NCI-H2029 treated with DMSO at 0.1 percent for 48 hours (cell line): Measurements from ENCODE around the gene PPFIBP1.

ENCODE experiments used
- DNase-seq: peaks from one replicate; lab custom pipeline; 2025; lab: John Stamatoyannopoulos, UW

PPFIBP1 gene

DNA sequence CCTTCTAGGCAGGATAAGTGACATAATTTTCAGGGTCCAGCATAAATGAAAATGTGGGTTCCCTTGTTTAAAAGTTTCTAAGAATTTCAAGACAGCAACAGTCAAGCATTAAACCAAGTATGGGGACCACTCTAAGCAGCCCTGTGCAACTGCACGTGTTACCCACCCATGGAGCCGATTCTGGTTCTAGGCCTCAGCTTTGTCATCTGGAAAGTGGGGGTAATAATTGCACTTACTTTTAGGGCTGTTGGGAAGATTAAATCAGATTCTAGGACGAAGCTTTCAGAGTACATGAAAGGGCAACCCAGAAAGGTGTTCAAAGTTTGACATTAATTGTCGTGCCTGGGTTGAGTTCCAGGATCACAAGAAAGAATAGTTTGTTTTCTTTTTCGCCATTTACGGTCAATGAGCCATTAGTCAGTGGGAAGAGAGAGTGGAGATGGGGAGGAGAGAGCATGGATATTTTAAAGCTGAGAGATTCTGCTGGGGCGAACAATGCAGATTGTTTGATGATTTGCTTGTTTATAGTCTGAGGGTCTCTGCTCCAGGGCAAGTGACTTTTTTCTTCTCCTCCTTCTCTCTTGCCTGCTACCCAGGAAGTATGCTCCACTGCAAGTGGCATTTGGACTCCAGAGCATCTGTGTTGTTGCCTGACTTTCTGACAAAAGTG is 10.7 kb upstream of the PPFIBP1 start:
- no peak for DNase-seq

DNA sequence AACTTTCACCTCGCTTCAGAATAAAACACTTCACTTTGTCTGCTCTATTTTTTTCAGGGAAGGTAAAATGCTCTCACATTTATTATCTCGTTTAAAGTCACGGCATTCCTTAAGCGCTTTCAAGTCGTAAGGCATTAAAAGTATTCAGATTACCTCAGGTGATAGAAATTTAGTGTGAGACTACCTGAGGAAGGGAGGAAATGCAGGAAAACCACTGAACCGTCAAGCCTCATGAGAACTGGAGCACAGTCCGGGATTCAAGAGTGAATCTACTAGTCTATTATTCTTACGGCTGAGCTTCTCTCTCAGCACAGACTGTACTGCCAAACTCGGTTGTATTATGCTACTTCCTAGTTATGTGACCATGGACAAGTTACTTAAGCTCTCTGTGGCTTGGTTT is 8.3 kb upstream of the PPFIBP1 start:
- no peak for DNase-seq

DNA sequence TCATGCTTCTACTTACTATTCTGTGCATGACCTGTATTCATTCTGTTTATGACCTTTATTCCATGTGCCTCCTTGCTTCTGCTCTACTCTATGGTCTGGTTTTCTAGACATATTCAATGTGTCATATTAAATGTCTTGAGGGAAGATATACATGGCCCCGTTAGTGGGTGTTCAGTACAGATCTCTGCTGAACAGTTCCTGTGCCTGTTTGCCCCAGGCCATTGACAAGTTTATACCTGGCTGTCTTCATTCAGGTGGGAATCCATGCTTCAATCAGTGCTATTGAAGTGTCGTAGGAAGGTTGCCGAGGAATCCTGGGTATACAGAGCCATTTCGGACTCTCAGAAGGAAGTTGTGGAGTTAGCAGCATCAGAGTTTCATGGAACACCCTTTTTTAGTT is 7.4 kb upstream of the PPFIBP1 start:
- no peak for DNase-seq

DNA sequence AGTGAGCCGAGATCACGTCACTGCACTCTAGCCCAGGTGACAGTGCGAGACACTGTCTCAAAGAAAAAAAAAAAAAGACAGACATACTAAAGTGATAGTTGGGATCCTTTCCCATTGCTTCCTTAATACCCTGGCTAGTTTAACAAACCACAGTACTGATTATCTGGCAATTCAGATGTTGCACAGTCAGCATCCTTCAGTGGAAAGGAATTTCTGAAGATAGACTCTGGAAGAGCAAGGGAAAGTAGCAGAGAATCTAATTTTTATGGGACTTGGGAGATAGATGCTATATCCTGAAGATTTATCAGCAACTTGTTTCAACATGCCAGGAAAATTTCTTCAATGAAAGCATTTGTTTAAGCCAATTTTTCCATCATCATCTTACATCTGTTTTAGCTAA is 6.5 kb upstream of the PPFIBP1 start:
- DNase-seq = no peak

DNA sequence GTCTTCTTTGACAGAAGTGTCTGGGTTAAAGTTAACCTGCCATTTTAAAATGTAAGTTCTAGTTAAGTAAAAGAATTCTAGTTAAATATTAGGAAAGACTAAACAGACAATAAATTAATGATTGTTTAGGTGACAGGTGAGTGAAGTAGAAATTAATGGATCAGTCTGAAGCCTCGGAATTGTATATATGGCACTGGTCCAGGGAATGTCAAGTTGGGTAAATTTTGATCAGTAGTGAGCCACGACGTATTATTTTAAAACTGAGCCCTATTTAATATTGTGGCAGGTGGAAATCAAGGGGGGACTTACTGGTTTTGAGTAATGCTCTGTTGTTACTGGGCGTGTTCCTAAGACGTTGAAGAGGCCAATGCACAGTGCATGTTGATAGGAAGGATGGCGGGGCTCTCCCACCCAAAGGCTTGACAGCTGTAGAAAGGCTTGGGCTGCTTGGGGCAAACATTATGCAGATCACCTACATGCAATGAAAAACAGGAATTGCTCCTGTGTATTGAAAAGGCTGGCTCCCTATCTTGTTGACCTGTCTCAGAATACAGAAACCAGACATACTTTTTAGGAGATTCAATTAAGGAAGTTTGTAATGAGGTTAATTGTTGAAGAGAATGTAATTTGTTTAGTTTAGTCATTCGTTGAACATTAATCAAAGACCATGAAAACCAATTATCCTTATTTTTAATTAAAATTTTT is 5.9 kb upstream of the PPFIBP1 start:
- DNase-seq = no peak

DNA sequence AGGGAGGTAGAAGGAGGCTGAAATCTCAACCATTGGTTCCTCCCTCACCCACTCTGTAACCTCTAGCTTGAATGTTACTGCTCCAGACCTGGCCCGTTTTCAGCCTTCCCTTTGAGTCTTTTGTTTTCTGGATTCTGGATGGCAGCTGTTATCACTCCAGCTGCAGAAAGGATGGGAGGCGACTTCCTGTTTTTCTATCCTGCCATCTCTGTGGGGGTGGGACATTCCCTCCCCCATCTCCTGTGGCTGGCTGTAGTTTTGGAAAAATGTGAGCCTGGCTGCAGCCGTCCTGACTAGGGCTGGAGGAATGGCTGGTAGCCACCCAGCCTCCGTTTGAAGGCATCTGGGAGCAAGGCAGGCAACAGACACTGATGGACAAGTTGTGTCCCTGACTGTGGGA is 2.9 kb upstream of the PPFIBP1 start:
- peak; percentile 49 for DNase-seq

DNA sequence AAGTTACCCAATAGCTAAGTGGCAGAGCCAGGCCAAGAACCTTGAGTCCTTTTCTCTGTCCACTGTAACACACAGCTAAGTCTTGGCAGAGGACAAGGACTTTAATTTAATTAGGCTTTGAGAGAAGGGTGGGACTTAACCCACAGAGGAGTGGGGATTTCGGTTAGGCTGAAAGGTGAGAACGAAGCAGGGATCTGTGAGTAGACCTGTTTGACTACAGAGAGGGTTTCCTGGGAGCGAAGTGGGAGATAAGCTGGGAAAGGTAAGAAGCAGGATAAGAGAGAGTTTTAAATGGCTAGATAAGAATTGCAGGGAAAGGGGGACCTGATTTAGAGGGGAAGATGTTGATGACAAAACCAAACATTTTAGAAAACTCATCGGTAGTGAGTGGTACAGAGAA is 2.0 kb upstream of the PPFIBP1 start:
- no peak for DNase-seq

DNA sequence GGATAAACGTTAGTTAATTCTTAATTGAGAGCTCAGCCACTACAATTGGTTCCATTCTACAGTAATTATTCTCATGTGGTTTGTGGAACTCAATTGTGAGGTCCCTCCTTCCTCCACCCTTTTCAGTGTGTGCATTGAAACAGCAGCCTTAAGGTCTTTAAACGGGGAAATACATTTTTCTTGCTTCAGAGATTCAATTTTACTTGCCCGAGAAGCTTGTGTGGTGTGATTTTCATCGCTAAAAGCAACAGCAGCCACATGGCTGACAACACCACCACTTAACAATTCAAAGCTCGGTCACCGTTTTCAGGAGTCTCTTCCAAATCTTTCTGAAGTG is 733 bp upstream of the PPFIBP1 start:
- DNase-seq = peak; percentile 45

DNA sequence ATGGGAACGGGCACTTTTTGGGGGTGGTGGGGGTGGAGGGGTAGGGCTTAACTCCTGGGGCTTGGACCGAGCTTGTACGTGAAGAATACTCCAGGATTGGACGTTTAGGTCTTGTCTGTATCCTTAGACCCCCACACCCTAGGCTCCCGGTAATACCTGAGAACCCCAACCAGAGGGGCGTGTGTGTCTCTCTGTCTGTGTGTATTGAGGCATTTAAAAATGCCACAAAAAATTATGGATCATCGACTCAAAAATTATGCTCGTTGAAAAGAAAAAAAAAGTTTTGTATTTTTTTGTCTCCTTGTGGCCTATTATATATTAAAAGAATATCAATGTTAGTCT is 459 bp downstream of the PPFIBP1 start:
- DNase-seq = no peak

DNA sequence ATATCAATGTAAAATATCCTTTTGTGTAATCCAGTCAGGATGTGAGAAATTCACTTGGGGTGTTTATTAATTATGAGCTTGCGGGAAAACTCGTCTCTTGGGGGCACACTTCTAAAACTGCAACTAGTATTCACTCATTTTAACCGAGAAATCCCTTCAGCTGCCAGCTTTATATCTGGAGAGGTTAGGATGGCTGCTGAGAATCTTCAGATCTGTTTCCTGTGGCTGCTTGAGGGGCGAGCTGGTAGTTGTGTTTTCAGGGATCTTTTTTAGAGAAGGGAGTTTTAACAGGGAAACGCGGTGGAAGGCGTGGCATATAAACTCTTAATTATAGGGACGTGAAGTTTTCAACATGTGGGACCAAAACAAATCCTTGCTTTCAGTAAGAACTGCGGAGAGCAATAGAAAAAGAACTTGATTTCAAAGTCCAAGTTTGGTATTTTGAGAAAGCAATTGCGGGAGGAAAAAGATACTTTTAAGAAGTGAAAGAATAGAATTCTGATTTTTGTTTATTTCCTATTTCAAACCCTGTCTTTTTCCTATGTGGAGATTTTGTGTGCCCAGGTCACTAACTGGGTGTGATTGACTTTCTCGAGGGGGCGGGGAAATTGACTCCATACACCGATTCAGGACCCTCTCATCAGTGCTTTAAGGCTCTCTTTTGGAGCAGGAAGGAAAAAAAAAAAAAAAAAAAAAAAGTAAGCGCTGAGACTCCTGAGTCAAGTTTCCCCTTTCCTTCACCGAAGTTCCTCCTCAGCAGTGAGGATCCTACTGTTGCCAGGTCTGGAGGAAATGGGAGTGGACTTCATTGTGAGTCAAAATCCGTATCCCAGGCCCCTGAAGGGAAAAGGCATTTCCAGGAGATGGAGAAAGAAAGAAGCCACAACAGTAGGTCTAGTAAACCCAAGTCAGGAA is 1.1 kb downstream of the PPFIBP1 start:
- DNase-seq = no peak

DNA sequence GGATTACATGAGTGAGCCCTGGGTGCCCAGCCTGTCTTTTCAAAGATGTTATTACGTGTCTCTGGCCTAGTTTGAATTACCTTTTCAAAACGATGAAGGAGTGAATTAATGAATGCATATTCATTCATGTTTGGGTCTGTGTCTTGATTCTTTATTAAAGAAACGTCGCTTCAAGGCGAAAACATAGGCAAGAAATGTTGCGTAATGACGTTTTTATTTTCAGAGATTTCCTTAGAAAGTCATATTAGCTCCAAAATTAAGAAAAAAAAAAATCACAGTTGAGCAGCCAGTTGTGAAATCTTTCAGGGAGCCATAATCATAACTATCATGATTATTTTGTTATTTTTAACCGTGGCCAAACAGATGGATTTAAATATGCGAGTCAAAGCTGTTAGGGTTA is 3.5 kb downstream of the PPFIBP1 start:
- no peak for DNase-seq

DNA sequence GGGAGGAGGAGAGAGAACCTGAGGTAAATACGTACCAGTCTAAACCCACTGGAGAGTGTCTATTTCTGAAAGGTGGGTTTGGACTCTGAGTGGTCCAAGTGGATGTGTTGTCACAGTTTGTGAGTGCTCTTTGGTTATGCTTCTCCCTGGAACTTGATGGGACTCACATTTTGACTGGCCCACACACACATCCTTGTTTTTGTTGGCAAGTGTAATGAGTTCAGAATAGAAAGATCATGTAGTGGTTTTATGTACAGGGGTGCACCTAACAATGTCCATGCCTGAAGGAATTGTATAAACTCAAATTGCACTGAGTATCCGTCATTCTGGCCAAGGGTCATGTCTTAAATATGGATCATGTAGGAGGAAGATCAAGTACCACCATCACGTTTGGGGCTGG is 4.8 kb downstream of the PPFIBP1 start:
- no peak for DNase-seq

DNA sequence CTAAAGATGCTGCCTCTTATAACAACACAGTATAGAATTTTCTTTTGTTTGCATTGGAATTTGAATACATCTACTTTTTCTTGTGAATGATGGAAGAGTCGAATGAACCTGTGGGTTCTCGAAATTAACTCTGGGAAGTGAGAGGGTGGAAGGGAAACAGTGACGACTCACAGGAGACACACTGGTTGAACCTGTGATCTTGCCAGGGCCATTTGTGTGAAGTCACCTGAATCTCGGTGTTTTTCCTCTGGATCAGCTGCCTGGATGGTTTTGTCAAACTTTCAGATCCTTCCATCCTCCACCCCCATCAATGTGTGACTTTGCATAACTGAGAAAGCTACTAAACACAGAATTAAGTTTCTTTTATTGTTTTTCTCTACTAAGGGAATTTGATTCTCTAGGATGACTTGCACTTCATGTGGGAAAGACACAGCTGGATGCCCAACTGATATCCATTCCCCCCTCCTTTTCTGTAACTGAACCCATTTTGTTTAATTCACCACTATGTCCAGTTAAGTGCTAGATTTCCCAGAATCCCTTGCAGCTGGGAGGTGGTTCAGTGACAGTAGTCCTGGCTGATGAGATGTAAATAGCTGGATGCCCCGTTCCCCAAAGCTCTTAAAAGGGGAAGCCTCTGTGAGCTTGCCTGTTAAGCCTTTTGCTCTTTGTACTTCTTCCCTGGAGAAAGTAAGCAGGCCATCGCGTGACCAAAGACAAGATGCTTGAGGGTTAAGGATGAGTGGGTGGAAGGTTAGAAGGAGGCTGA is 6.3 kb downstream of the PPFIBP1 start:
- DNase-seq = no peak

DNA sequence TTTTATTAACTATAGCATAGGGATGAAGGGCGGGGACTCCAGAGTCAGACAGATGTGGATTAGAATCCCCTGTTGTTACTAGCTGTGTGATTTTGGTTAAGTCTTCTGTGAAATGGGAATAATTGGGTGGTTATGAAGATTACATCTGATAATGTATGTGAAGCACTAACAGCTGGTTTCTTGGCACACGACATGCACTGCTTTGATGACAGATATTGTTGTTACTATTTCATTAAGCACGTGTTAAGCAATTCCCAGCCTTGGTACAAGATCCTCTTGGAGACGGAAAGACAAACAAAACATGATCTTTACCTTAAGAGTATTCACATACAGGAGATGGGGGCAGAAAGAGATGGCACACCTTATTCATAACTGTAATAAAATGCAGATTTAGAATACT is 7.9 kb downstream of the PPFIBP1 start:
- no peak for DNase-seq

DNA sequence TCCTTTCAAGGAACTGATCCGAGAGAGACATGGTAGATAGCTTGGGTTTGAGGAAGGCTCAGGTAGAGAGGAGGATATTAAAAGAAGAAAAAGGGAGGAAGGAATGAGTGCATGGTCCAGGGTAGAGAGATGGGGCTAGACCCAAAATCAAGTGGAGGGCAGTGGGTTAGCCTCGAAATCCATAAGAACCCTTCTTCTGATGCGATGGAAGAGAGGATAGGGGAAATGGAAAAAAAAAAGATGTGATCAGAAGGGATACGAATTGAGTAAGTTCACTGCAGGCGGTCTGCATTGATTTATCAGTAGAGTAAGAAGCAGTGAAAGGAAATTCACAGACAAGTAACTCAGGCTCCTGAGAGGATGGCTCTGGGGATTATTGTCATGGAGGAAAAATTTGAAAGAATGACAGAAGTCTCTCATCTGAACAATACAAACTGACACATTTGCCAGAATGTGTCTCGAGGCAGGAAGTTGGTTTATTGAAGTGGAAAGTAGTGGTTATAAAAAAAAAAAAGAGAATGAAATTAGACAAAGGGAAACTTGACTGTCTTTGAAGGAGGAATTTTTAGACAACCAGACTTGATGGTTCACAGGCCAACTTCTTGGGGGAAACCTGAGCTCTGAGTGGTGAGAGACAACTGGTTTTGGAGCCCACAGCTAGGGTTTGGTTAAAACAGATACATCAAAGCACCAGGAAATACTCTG is 10.2 kb downstream of the PPFIBP1 start:
- no peak for DNase-seq

DNA sequence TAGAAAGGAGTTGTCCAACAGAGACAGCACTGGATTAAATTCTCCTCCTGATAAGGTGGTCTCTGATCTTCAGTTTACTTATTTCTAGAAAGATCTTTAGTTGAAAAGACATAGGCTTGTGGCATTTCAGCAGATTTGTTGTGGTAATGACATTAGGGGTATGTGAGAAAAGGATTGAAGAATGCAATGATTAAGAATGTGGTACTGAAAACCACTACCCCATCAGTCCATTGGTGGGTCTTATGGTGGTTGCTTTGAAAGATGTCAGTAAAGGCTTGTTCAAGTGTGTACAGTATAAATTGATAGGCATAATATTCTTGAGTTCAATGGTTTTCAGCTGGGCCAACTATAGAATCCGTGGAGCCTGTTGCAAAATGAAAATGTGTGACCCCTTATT is 10.8 kb downstream of the PPFIBP1 start:
- no peak for DNase-seq

DNA sequence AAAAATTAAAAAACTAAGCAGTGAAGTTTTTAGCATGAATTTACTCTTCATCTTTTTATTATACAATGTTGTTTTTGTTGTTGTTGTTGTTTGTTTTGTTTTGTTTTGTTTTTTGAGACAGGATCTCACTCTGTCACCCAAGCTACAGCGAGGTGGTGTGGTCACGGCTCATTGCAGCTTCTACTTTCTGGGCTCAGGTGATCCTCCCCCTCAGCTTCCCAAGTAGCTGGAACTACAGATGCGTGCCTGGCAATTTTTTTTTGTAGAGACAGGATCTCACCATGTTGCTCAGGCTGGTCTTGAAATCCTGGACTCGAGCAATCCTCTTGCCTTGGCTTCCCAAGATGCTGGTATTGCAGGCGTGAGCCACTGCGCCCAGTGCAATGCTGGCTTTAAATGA is 11.3 kb downstream of the PPFIBP1 start:
- DNase-seq = no peak

DNA sequence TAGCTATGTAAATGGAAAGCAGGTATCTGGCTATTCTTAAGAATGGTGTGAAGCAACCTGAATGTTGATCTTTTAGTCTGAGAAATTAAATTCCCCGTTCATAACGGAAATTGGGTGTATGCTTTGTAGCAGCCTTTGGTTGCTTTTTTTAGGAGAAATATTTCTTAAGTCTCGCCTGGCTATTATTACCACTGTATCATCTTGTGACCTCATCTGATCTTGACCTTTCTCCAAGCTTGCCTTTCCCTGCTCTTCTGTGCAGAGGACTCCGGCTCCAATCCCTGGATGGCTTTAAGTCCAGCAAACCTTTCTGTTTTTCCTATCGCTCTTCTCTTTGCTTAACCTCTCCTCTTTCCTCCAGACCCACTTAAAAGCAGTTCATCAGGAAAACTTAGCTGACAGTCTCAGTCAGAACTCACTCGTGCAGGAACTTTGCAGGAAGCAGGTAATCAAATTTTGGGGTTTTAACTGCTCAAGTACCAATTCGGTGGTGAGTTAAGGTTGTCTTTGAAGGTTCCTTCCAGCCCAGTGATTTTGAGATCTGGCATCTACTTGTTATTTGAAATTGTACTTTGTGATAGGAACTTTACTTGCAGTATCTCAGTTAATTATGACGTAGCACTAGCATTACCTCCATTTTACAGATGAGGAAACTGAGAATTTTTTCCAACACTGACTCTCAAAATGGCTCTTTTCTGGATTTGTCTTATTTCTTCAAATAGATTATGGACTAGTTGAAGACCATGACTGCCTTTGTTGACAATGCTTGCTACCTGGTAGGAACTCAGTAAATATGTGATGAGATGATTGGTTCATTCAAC is 14.1 kb downstream of the PPFIBP1 start:
- no peak for DNase-seq

DNA sequence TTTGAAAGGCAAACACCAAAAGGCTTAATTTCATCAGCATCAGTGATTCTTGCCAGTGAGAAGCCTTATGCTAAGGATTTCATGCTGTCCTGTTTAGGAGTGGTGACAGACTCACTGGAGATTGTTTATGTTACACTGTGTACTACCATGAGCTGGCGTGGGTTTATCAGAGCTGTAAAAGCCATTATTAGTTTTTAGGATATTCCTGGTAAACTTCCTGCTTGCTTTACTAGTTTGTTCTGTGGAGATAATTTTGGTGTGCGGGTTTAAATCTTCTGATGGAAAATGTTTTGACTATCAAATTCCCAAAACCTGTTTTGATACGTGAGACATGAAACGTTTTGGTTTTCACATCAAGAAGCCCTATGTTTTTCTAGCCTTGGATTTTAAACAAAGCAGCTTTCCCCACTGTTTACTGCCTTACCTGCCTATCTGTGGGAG is 15.2 kb downstream of the PPFIBP1 start:
- DNase-seq = no peak

DNA sequence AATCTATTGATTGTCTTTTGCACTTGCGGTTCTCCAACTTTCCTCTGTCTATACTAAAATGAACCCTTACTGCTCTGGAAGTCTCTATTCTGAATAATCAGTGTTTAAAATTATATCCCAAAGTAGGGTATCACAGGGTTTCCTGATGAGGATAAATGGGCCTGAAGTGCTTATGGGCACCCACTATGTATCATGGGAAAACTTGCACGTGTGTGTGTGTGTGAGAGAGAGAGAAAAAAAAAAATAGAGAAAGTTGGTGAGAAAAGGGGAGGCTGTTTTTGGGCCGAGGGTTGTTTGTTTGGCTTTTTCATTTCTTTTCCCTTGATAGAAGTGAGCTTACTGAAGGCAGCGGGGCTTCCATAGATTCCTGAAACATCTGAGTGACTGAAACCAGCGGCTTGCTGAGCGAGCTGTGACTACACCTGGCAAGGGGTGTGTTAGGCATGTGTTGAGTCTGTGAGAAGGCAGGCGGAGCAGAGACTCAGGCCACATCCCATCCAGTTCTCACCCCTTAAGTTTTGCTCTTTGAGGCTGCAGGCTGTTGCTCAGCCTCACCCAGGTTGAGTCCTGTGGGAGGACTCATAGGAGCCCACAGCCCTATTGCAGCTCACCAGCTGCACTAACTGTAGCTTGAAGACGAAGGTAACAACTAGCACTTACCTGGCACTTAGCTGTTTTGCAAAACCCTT is 17.2 kb downstream of the PPFIBP1 start:
- DNase-seq = no peak
